SK-N-SH (cell line): Measurements from ENCODE around the gene STAM2. TPM values are rescaled to one million over a fixed set of nuclear protein-coding genes. Genes with fewer than 3 reads are reported as not detected.

Experiments used
- CTCF ChIA-PET: fragments of 300-600, 350-600 bp; formaldehyde crosslinking; extraction: SDS; loops from one replicate; lab custom pipeline; 2021; lab: Yijun Ruan, JAX
- POLR2A ChIA-PET: fragments of 350-600 bp; sonication (Branson Sonifier 250); formaldehyde crosslinking; extraction: SDS; loops from one replicate; lab custom pipeline; 2020; ENCODE audit warnings: antibody characterized with exemption, inconsistent platforms; lab: Yijun Ruan, JAX
- DNase-seq: peaks from one replicate; pipeline ENCODE4 v3.0.0; 2012
- H2AFZ ChIP-seq: fragments of 200-600 bp; sonication (generic); 2 replicates; pipeline ENCODE4 v1.8.1; 2016; ENCODE audit warnings: antibody characterized with exemption, mild to moderate bottlenecking, low read depth
- H3F3A ChIP-seq: fragments of 200-600 bp; sonication (generic); replicated peaks from 2 replicates; pipeline ENCODE3; 2016; ENCODE audit warnings: antibody characterized with exemption, mild to moderate bottlenecking; ENCODE audit not compliant: insufficient read depth
- H3K27ac ChIP-seq, 2 experiments: fragments of 200-500 bp in 1 of 2; fragments of 200-600 bp in 1 of 2; sonication (Bioruptor generic) in 1 of 2; sonication (generic), shearing (Covaris generic) in 1 of 2; 2 replicates each; pipeline versions ENCODE4 v1.5.1 to v1.6.1; 2014 to 2016; ENCODE audit warnings: low read depth in 2 of 2, inconsistent platforms in 1 of 2, low read length in 1 of 2, mild to moderate bottlenecking in 1 of 2, mixed read lengths in 1 of 2
- H3K27me3 ChIP-seq: fragments of 200-600 bp; sonication (generic), shearing (Covaris generic); 2 replicates; pipeline ENCODE4 v1.6.1; 2016; ENCODE audit warnings: mixed run types; ENCODE audit not compliant: insufficient read depth
- H3K36me3 ChIP-seq, 2 experiments: fragments of 200-500 bp in 1 of 2; fragments of 200-600 bp in 1 of 2; sonication (Bioruptor generic) in 1 of 2; sonication (generic) in 1 of 2; replicated peaks in 1 of 2; 2 replicates each; pipeline versions ENCODE3 to v1.5.1; 2014 to 2016; ENCODE audit warnings: low read length in 1 of 2, mild to moderate bottlenecking in 1 of 2; ENCODE audit not compliant: insufficient read depth in 2 of 2, control insufficient read depth in 1 of 2
- H3K4me1 ChIP-seq, 2 experiments: fragments of 200-500 bp in 1 of 2; fragments of 200-600 bp in 1 of 2; sonication (Bioruptor generic) in 1 of 2; sonication (generic), shearing (Covaris generic) in 1 of 2; 2 replicates each; pipeline versions ENCODE4 v1.5.1 to v1.6.1; 2014 to 2016; ENCODE audit warnings: low read depth in 1 of 2, low read length in 1 of 2, mixed run types in 1 of 2; ENCODE audit not compliant: insufficient read depth in 2 of 2, control insufficient read depth in 1 of 2
- H3K4me2 ChIP-seq: fragments of 200-600 bp; sonication (generic), shearing (Covaris generic); 2 replicates; pipeline ENCODE4 v1.6.1; 2017; ENCODE audit warnings: mixed run types
- H3K4me3 ChIP-seq, 2 experiments: fragments of 200-500 bp in 1 of 2; fragments of 200-600 bp in 1 of 2; sonication (Bioruptor generic) in 1 of 2; sonication (generic), shearing (Covaris generic) in 1 of 2; 2 replicates each; pipeline versions ENCODE4 v1.5.1 to v1.8.1; 2014 to 2016; ENCODE audit warnings: low read depth in 2 of 2, inconsistent platforms in 1 of 2, low read length in 1 of 2, mild to moderate bottlenecking in 1 of 2, mixed read lengths in 1 of 2, moderate library complexity in 1 of 2
- H3K79me2 ChIP-seq: fragments of 200-600 bp; sonication (generic); 2 replicates; pipeline ENCODE4 v1.8.1; 2017; ENCODE audit warnings: mild to moderate bottlenecking; ENCODE audit not compliant: insufficient read depth
- H3K9ac ChIP-seq: fragments of 200-600 bp; sonication (generic); 2 replicates; pipeline ENCODE4 v1.6.1; 2017; ENCODE audit warnings: mixed run types
- H3K9me2 ChIP-seq: fragments of 200-600 bp; sonication (generic); 2 replicates; pipeline ENCODE4 v1.6.1; 2017; ENCODE audit warnings: mixed run types
- H3K9me3 ChIP-seq: fragments of 200-600 bp; sonication (generic); 2 replicates; pipeline ENCODE4 v1.6.1; 2017; ENCODE audit warnings: mixed run types, mild to moderate bottlenecking, moderate library complexity
- H4K20me1 ChIP-seq: fragments of 200-600 bp; sonication (generic); 2 replicates; pipeline ENCODE4 v1.6.1; 2017; ENCODE audit warnings: mild to moderate bottlenecking, mixed run types; ENCODE audit not compliant: insufficient read depth
- EZH2phosphoT487 ChIP-seq: fragments of 200-600 bp; sonication (generic); IDR thresholded peaks from 2 replicates; pipeline ENCODE4 v1.6.1; 2017; ENCODE audit warnings: low read depth, mixed run types, mild to moderate bottlenecking, antibody characterized with exemption, moderate library complexity, borderline replicate concordance
- GABPA ChIP-seq: IDR thresholded peaks from 2 replicates; pipeline ENCODE4 v1.4.0; 2012; ENCODE audit warnings: low read depth, mild to moderate bottlenecking
- GATA2 ChIP-seq: sonication (generic); formaldehyde crosslinking; IDR thresholded peaks from 2 replicates; pipeline ENCODE4 v1.5.0; 2020; ENCODE audit warnings: mild to moderate bottlenecking, missing genetic modification reagents
- IRF3 ChIP-seq: fragments of 150-350 bp; IDR thresholded peaks from 2 replicates; pipeline ENCODE4 v1.6.1; 2016; ENCODE audit warnings: mild to moderate bottlenecking, low read depth, low read length
- JUND ChIP-seq: IDR thresholded peaks from 2 replicates; pipeline ENCODE4 v1.4.0; 2012
- MEF2A ChIP-seq: IDR thresholded peaks from 2 replicates; pipeline ENCODE4 v1.4.0; 2012; ENCODE audit warnings: low read depth, borderline replicate concordance
- MXI1 ChIP-seq: IDR thresholded peaks from 2 replicates; pipeline ENCODE4 v1.6.1; 2012; ENCODE audit warnings: mild to moderate bottlenecking, low read depth, low read length, improper control_type of control experiment
- NFIC ChIP-seq: IDR thresholded peaks from 2 replicates; pipeline ENCODE4 v1.4.0; 2012; ENCODE audit warnings: borderline replicate concordance
- POLR2AphosphoS5 ChIP-seq: IDR thresholded peaks from 2 replicates; pipeline ENCODE4 v1.6.1; 2012; ENCODE audit warnings: low read depth, low read length
- REST ChIP-seq: IDR thresholded peaks from 2 replicates; pipeline ENCODE4 v1.6.1; 2012; ENCODE audit warnings: mild to moderate bottlenecking, low read depth, low read length, moderate library complexity
- RXRA ChIP-seq: IDR thresholded peaks from 2 replicates; pipeline ENCODE4 v1.4.0; 2012; ENCODE audit warnings: low read depth, mild to moderate bottlenecking, borderline replicate concordance
- SIN3A ChIP-seq: IDR thresholded peaks from 2 replicates; pipeline ENCODE4 v1.6.1; 2012; ENCODE audit warnings: low read depth, mild to moderate bottlenecking, low read length, moderate library complexity, borderline replicate concordance
- SMC3 ChIP-seq: IDR thresholded peaks from 2 replicates; pipeline ENCODE4 v1.6.1; 2012; ENCODE audit warnings: low read depth, low read length, improper control_type of control experiment
- TAF1 ChIP-seq: IDR thresholded peaks from 2 replicates; pipeline ENCODE4 v1.6.1; 2012; ENCODE audit warnings: low read depth, mild to moderate bottlenecking, low read length, moderate library complexity, borderline replicate concordance
- TCF12 ChIP-seq: IDR thresholded peaks from 2 replicates; pipeline ENCODE4 v1.4.0; 2012
- USF1 ChIP-seq: IDR thresholded peaks from 2 replicates; pipeline ENCODE4 v1.4.0; 2012; ENCODE audit warnings: low read depth, borderline replicate concordance
- YY1 ChIP-seq: IDR thresholded peaks from 2 replicates; pipeline ENCODE4 v1.4.0; 2012; ENCODE audit warnings: low read depth, mild to moderate bottlenecking
- WGBS: methylation state at CpG from one replicate; pipeline ENCODE4 v1.1.6; 2017; ENCODE audit warnings: low lambda C conversion rate; 5-methylcytosine and 5-hydroxymethylcytosine counted together
- polyA plus RNA-seq, 3 experiments: library from polyadenylated mRNA; depleted of rRNA; stranded (reverse); fragments of >200 nt; gene quantifications; 2 replicates each; pipeline ENCODE4 v1.2.3, GENCODE V29; 2012

STAM2 gene
- polyA plus RNA-seq, 1 of the 3 experiments (the other 2 are of a cell fraction) = 6.9 TPM

- ChIA-PET CTCF (interaction anchor here (2.0 kb wide), 1 partner anchor 10 kb away, joined by 9 read pairs; the partner anchor contains the start of gene STAM2), POLR2A (no interaction called here)
- Histone ChIP-seq H3K4me1 (no peaks in the 10 kb centered on the region; a peak in 1 of 4 replicates), H3K9me2 (no peaks in the 10 kb centered on the region), H3K27ac (no peak overlapping the region), H3K79me2 (peaks cover 94% of the 10 kb centered on the region), H3K4me3 (no peak overlapping the region), H3K9me3 (no peaks in the 10 kb centered on the region), H3K27me3 (no peaks in the 10 kb centered on the region), H3K36me3 (no peaks in the 10 kb centered on the region), H3F3A (peaks cover 6% of the 10 kb centered on the region), H3K9ac (no peak overlapping the region), H4K20me1 (peaks cover 50% of the 10 kb centered on the region), H2AFZ (no peak overlapping the region), H3K4me2 (no peak overlapping the region)
- no peak for DNase-seq
- WGBS = 81% methylated on average over 7 of the region's 7 CpGs
- TF ChIP-seq YY1 = no peak
- no peak for TF ChIP-seq SMC3
- TF ChIP-seq GATA2 (CRISPR knock-in tag) = no peak
- no peak for TF ChIP-seq REST
- TF ChIP-seq TAF1 = no peak
- no peak for TF ChIP-seq MEF2A
- TF ChIP-seq IRF3 = no peak
- no peak for TF ChIP-seq GABPA
- TF ChIP-seq RXRA = no peak
- TF ChIP-seq POLR2AphosphoS5 = no peak
- TF ChIP-seq MXI1 = no peak
- no peak for TF ChIP-seq TCF12
- TF ChIP-seq EZH2phosphoT487 = no peak
- no peak for TF ChIP-seq JUND
- no peak for TF ChIP-seq SIN3A
- no peak for TF ChIP-seq NFIC
- no peak for TF ChIP-seq USF1
Observed at GRCh38 chr2:152165780-152166179, 9.8 kb downstream of the STAM2 start.
